ENCODE data around the gene DNM3.

Gene DNM3

GRCh38 chr1:172203902-172204301 lies 362.6 kb downstream of the DNM3 start:
- TF ChIP-seq REST (IDR thresholded peaks at IDR 0.05; ENCODE audit: low read depth), result no peak
- no peak for TF ChIP-seq MAX (IDR thresholded peaks at IDR 0.05)

DNA sequence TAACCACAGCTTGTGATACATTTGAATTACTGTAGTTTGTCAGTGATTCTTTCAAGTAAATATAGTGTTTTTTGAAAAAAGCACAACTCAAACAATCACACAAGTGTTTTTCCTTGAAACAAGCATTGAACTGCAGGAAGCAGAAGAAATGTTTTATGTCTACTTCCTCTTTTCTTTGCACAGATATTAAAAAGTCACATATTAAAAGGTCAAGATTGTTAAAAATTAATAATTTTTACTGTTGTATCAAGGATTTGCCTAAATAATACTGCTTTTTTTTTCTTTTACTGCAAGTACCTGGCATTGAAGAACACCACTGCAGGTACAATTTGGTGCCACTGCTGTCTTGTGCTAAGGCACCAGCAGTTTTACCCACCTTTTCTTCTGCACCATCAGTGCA lies 365.0 kb downstream of the DNM3 start:
- TF ChIP-seq TAF1 (IDR thresholded peaks at IDR 0.05; ENCODE audit: low read depth) (no peak), EP300 (IDR thresholded peaks at IDR 0.05; ENCODE audit: borderline replicate concordance) (no peak), CREB1 (IDR thresholded peaks at IDR 0.05; ENCODE audit: low read depth) (no peak)

DNA sequence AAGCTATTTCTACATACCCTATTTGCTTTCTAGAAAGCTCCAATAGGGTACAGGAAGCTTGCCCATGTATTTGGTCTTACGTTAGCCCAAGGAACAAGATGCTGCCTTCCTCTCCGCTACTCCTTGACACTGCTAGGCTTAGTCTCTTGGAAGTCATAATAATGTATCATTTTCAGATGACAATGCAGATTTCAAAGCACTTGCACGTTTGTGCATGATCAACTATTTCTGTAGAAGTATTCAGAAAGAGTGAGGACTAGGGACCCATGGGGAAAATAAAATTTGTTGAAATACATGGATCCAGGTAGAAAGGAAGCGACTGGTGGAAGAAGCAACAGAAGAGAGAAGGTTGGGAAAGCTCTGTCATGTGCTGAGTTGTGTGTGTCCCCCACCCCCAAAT lies 367.3 kb downstream of the DNM3 start:
- TF ChIP-seq EP300 (IDR thresholded peaks at IDR 0.05; ENCODE audit: borderline replicate concordance), result no peak
- TF ChIP-seq CEBPB (IDR thresholded peaks at IDR 0.05), result no peak
- TF ChIP-seq EGR1 (IDR thresholded peaks at IDR 0.05), result no peak
- no peak for TF ChIP-seq FOXM1 (IDR thresholded peaks at IDR 0.05; ENCODE audit: borderline replicate concordance, low read depth)
- TF ChIP-seq TEAD4 (IDR thresholded peaks at IDR 0.05), result no peak
- no peak for TF ChIP-seq USF1 (IDR thresholded peaks at IDR 0.05)
- TF ChIP-seq YY1 (IDR thresholded peaks at IDR 0.05; ENCODE audit: low read depth), result no peak
- TF ChIP-seq ZBTB7A (IDR thresholded peaks at IDR 0.05; ENCODE audit: low read depth), result no peak
- no peak for TF ChIP-seq NFIC (IDR thresholded peaks at IDR 0.05)
- TF ChIP-seq RAD21 (IDR thresholded peaks at IDR 0.05; ENCODE audit: low read depth), result no peak
- no peak for TF ChIP-seq TAF1 (IDR thresholded peaks at IDR 0.05; ENCODE audit: low read depth)
- no peak for TF ChIP-seq REST (IDR thresholded peaks at IDR 0.05; ENCODE audit: low read depth)
- TF ChIP-seq TCF12 (IDR thresholded peaks at IDR 0.05; ENCODE audit: low read depth), result no peak

- no peak for TF ChIP-seq REST (IDR thresholded peaks at IDR 0.05; ENCODE audit: low read depth)
- TF ChIP-seq CEBPB (IDR thresholded peaks at IDR 0.05), result no peak
- no peak for TF ChIP-seq RAD21 (IDR thresholded peaks at IDR 0.05; ENCODE audit: low read depth)
- no peak for TF ChIP-seq ZBTB7A (IDR thresholded peaks at IDR 0.05; ENCODE audit: low read depth)
- no peak for TF ChIP-seq TEAD4 (IDR thresholded peaks at IDR 0.05)
- no peak for TF ChIP-seq TAF1 (IDR thresholded peaks at IDR 0.05; ENCODE audit: low read depth)
- TF ChIP-seq TCF12 (IDR thresholded peaks at IDR 0.05; ENCODE audit: low read depth), result no peak
- TF ChIP-seq CREB1 (IDR thresholded peaks at IDR 0.05; ENCODE audit: low read depth), result no peak
- no peak for TF ChIP-seq EGR1 (IDR thresholded peaks at IDR 0.05)
- TF ChIP-seq YY1 (IDR thresholded peaks at IDR 0.05; ENCODE audit: low read depth), result no peak
- TF ChIP-seq MAX (IDR thresholded peaks at IDR 0.05), result no peak
- no peak for TF ChIP-seq FOXM1 (IDR thresholded peaks at IDR 0.05; ENCODE audit: borderline replicate concordance, low read depth)
- no peak for TF ChIP-seq USF1 (IDR thresholded peaks at IDR 0.05)
- no peak for TF ChIP-seq NFIC (IDR thresholded peaks at IDR 0.05)
- TF ChIP-seq EP300 (IDR thresholded peaks at IDR 0.05; ENCODE audit: borderline replicate concordance), result no peak
Observed at GRCh38 chr1:172211221-172211620, 369.9 kb downstream of the DNM3 start.

- no peak for TF ChIP-seq MAX (IDR thresholded peaks at IDR 0.05)
- no peak for TF ChIP-seq CREB1 (IDR thresholded peaks at IDR 0.05; ENCODE audit: low read depth)
- TF ChIP-seq TCF12 (IDR thresholded peaks at IDR 0.05; ENCODE audit: low read depth), result no peak
- no peak for TF ChIP-seq FOXM1 (IDR thresholded peaks at IDR 0.05; ENCODE audit: borderline replicate concordance, low read depth)
- TF ChIP-seq EGR1 (IDR thresholded peaks at IDR 0.05), result no peak
- TF ChIP-seq CEBPB (IDR thresholded peaks at IDR 0.05), result no peak
- no peak for TF ChIP-seq REST (IDR thresholded peaks at IDR 0.05; ENCODE audit: low read depth)
- TF ChIP-seq USF1 (IDR thresholded peaks at IDR 0.05), result no peak
- no peak for TF ChIP-seq TAF1 (IDR thresholded peaks at IDR 0.05; ENCODE audit: low read depth)
- no peak for TF ChIP-seq YY1 (IDR thresholded peaks at IDR 0.05; ENCODE audit: low read depth)
- no peak for TF ChIP-seq EP300 (IDR thresholded peaks at IDR 0.05; ENCODE audit: borderline replicate concordance)
- TF ChIP-seq RAD21 (IDR thresholded peaks at IDR 0.05; ENCODE audit: low read depth), result no peak
- TF ChIP-seq ZBTB7A (IDR thresholded peaks at IDR 0.05; ENCODE audit: low read depth), result no peak
- no peak for TF ChIP-seq NFIC (IDR thresholded peaks at IDR 0.05)
- TF ChIP-seq TEAD4 (IDR thresholded peaks at IDR 0.05), result no peak
Observed at GRCh38 chr1:172212124-172212523, 370.8 kb downstream of the DNM3 start.
